ENCODE measurements around the gene GRIK1.

- TF ChIP-seq CTCF (optimal IDR thresholded peaks at IDR 0.05 in 1 of 3, IDR thresholded peaks at IDR 0.05 in 1 of 3, conservative IDR thresholded peaks at IDR 0.05 in 1 of 3; ENCODE audit: extremely low read depth in 1 of 3, insufficient read depth in 2 of 3, low read length in 3 of 3) (no peak), EZH2 (IDR thresholded peaks at IDR 0.05; ENCODE audit: low read length) (no peak)
These were observed 272.1 kb downstream of the GRIK1 start for GRCh38 chr21:29667651-29668050.

Data from keratinocyte (primary cell).